ENCODE data around the gene KDM2B.

DNA sequence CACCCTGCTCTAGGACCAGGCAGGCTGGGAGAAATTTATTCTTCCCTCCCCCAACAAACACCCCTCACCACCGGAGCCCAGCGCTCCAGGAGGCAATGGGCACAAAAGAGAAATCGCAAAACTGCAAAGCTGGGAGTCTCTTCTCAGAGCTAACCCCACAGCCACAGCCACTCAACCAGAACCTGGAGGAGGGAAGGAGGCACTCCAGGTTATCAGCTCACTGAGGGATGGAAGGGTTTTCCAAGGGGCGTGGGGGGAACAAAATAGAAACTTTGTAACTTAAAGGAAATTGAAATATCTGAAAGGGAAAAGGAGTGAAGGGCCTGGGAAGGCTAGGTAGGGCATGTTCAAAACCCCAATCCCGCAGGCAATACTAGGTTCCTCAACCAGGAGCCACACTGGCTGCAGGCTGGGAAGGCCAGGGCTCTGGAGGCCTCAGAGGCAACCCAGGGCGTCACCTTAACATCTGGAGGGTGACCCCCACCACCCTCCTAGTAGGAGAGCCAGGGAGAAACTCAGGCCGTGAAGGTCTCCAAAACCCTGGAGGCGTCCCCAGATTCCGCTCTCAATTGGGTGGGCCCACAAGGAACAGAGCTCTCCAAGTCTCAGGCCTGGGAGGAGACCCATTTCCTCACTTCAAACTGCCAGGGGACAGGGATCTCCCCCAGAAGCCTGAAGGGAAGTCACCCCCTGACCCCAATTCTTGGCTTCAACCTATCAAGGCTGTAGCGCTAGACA, 3.2 kb downstream of the KDM2B start:
- TF ChIP-seq, protein P1, sequence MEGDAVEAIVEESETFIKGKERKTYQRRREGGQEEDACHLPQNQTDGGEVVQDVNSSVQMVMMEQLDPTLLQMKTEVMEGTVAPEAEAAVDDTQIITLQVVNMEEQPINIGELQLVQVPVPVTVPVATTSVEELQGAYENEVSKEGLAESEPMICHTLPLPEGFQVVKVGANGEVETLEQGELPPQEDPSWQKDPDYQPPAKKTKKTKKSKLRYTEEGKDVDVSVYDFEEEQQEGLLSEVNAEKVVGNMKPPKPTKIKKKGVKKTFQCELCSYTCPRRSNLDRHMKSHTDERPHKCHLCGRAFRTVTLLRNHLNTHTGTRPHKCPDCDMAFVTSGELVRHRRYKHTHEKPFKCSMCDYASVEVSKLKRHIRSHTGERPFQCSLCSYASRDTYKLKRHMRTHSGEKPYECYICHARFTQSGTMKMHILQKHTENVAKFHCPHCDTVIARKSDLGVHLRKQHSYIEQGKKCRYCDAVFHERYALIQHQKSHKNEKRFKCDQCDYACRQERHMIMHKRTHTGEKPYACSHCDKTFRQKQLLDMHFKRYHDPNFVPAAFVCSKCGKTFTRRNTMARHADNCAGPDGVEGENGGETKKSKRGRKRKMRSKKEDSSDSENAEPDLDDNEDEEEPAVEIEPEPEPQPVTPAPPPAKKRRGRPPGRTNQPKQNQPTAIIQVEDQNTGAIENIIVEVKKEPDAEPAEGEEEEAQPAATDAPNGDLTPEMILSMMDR (IDR thresholded peaks at IDR 0.05) = no peak
- no peak for TF ChIP-seq POLR2A (IDR thresholded peaks at IDR 0.05)
